HG02981 (cell line): ENCODE results near the gene PANX1.
A peak's percentile ranks its signal among the peaks of the same experiment; 100 is the strongest.

Experiments used
- ATAC-seq: cut with Tn5 transposase; IDR thresholded peaks from one replicate; pipeline ENCODE4 v1.9.1; 2021; ENCODE audit warnings: mild to moderate bottlenecking, moderate library complexity; ENCODE audit not compliant: unreplicated experiment

Gene PANX1

DNA sequence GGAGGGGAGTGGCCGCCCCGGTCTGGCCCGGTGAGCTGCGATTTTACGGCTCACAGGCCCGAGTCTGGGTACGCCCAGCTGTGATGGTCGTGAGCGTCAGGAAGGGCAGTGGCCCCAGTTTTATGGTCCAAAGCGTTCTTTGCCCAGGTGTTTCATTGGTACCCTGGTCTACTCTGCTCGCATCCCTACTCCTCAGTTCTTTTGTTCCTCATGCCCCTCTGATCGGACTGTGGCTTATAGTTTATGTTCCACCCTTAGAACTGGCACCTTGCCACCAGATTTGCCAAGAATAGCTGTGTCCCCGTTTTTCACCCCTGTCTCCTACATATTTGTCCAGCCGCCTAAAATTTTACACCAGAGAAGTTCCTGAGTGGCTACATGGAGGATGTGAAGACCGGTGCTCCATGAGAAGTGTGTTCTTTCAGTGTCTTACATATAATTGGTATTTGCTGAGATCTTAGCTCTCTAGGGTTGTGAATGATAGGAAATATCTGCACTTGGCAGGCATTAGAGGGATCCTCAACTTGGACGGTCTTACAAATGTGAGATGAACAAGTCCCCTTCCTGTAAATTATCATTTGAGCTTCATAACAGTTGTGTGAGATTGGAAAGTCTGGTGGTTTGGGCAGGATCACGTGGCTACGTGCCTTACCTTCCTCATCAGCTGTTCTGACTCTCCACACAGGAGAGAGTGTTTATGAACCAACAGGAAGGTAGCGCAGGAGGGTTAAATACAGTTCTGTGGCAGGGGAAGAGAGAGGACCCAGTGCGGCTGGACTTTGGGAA is 1.1 kb downstream of the PANX1 start:
- ATAC-seq, result no peak

DNA sequence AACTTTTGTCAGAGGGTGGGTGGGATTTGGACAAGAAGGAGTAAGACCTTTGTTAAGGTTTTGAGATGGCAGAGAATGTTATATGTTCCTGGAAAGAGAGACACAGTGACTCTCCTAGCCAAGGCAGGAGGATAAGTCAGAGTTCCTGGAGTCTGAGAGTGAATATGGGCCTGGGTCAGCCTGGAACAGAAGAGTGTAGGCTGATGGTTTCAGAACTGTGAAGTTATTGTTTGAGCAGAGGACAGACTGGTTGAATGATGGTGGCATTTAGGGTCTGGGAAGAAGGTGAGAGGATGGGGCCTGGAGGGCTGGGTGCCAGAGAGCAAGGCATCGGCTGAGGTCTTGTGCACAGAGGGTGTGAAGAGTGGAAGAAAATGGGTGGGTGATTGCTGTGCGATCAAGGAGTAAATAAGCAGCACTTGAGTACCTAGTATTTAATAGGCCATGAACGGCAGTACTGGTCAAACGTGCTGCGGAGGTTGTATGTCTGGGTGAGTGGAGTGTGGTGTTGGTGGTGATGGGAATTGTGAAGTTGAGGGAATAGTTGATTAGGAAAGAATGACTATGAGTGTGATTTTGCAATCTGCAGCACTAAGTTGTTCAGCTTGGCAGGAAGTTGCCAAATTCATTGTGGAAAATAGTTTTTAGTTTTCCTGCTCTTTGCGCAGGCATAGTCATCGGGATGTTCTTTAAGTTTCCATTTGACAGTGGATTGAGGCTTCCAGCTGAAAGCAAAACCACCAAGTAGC is 1.8 kb downstream of the PANX1 start:
- no peak for ATAC-seq

DNA sequence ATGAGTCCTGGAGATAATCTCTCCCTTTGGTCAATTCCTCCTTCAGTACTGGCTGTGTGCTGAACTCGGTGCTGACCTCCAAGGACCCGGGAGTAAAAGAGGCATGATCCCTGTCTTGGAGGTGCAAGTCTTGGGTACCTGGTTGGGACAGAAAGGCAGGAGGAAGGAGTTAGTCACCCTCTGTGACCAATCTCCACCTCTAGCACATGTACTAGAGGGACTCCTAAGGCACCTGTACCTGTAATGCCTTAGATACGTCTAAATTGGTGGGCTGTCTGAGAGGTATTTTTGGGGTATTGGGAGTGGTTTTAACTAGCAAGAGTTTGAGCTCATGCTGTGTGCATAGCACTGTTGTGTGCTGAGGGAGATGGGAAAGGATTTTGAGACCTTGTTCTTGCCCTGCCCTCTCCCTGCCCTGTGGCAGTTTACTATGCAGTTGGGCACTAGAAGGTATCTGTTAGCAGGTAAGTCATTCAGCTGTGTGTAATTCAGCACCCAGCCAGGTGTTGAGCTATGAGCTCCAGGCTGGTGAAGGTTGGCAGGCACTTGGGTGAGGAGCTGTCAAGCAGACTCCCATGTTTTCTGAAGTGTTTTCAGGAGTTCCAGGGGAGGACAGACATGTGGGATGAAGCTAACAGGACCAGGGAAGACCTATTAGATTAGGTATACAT is 2.5 kb downstream of the PANX1 start:
- ATAC-seq, result no peak

DNA sequence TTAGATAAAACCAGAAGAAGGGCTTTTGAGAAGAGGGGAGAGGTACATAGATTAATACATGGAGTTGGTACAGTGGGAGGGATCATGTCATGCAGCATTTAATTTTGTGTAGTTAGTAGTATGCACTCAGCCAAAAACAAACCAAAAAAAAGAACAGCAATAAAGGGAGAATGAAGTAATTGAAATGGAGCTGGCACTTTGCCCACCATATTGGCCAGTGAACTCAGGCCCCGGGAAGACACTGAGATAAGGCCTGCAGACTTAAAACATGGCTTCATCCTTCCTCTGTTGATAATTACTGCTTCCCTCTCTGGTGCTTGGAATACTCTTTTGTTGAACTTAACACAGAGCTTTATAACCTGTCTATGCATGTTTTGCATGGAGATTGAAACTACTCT is 3.1 kb downstream of the PANX1 start:
- no peak for ATAC-seq

DNA sequence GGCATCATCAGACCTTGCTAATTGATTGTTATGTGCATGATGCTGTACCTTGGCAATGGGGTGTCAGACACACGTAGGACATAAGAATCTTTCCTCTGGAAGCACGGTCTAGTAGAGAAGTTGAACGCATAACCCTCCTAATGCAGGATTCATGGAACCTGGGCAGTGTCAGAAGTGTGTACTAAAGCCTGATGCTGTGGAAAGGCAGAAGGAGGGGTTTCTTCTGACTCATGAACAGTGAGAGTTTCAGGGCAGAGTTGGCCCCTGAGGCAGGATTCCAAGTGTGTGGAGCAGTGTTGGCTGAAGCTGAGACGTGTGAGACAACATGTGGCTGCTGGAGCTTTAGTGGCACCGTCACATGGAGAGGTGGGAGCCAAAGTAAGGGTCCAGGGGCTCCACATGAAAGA is 3.5 kb downstream of the PANX1 start:
- ATAC-seq, result no peak

DNA sequence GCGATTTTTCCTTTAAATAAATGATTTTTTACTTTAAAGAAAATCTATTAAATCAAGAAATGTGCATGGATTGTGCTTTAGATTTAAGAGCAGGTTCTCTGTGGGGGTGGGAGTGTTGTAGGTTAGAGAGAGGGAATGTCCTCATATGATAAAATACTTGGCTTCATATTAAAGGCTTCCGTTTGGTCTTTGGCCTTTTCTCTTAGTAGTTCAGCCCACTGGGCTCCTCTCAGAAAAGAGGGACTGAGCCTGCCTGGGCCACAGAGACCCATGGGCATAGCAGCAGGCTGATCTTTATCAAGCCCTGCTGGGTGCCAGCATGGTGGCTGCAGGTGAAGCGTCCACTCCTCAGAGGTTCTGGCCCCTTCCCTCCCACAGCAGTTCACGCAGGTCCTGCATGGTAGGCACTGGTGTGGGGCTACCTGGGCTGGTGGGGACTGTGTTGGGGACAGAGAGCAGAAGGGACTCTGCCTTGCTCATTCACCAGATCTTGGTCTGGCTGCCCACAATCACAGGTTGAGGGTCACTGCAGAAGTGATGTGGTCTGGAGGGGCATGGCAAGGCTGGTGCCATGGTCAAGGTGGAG is 4.3 kb downstream of the PANX1 start:
- no peak for ATAC-seq

DNA sequence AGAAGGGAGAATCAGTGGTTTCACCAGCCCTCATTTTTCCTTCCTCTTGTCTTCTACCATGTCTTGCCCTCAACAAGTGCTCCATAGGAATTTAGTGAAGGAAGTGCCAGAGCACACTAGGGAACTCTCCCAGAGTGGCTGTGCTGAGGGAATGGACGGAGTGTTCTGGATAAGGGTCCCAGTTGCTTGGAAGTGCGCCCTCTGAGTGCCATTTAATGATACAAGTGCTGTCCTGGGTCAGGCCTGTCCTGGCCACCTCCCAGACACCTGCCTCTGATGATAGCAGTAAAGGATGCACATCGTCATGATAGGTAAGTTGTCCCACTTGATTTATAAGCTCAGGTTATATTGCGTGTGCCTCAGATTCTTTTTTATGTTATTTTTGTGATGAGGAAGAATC is 5.1 kb downstream of the PANX1 start:
- no peak for ATAC-seq

DNA sequence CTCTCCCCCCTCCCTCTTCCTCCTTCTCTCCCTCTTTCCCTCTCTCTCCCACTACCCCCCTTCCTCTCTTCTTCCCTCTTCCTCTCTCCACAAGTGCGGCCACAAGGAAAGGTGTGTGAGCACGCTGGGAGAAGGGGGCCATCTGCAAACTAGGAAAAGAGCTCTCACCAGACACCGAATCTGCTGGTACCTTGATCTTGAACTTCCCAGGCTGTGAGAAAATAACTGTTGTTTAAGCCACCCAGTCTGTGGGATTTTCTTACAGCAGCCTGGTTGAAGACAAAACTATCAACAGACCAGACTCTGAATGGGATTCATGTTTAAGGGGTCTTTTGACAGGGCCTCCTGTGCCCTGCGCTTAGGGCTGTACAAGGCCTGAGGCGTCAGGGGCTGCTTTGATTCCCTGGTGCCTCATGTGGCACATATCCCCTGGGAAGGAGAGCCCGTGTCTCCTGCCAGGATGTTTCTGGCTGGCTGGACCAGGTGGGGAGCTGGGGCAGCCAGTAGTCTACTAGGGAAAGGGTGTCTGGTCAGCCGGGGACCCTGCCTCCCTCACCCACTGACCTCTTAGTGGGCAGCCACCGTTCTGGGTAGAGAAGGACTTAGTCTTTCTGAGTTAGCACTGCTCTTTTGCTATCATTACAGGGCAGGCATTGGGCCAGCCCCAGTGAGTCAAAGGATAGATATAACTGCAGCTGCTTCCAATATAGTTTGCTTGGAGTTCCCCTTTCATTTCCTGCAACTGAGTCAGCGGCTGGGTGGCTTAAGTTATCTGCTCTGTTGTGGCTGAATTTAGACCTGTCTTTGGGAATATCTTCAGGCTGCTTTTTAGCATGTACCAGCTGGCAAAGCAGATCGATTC is 6.2 kb downstream of the PANX1 start:
- ATAC-seq, result peak; percentile 39

DNA sequence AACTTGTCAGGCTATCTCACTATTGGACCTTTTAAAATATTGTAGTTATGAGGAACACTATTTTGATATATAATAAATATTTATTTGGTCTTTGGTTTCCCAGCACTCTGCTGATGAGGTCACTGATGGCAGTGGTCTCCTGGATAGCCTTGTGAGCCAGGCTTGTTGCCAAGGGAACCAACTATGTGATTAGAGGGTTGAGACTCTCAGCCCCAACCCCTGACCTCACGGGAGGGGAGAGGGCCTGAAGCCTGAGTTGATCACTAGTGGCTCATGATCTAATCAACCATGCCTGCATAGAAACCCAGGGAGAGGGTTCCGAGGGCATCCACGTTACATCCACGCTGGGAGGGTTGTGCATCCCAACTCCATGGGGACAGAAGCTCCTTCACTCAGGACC is 10.8 kb downstream of the PANX1 start:
- ATAC-seq, result no peak

DNA sequence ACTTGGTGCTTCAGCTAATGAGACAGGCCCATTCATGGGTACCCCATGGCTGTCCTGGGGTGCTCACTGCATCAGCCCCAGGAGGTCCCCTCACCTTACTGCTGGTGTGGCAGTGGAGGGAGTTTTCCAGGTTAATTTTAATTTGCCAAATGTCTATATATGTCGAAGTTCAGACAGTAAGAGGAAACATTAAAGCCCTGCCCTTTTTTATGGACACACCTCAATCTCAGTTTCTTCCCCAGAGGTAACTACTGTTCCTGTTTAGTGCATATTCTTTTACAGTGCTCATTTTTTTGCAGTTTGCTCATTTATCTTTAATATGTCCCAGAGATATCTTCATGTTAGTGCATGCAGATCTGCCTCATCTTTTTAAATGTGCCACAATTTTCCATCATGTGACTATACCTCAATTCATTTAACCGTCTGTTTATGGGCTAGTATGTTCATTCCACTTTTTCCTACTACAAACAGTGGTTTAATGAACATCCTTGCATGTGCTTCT is 11.6 kb downstream of the PANX1 start:
- no peak for ATAC-seq

DNA sequence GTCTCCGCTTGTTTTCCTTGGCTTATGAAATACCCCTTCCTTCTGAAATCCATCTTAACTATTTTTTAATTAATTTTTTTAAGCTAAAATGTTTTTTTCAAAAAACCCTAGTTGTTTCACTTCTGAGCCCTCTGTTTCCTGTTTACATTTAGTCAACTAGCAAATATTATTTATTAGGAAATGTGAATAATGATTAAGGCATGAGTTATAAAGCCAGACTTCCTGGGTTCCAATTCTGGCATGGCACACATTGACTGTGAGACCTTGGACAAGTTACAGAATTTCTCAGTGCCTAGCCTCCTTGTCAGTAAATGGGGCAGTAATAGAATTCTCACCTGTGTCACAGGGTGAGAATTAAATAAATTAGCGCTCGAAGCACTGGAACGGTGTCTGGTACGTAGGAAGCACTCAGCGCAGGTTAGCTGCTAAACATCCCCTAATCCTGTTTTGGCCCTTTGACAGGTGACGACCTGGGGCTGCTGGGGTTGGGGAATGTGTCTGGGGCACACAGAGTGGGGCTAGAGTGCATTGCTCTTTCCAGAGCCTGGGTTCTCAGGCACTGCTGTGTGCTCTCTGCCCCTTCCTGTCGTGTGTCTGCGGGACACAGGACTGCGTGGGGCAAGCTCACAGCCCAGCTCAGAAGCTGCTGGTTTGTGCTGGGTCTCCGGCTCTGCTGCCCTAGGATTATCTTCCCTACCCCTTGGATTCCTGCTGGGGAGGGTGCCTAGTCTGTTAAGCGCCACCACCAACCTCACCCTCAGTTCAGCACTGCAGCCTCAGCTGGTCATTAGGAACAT is 13.1 kb downstream of the PANX1 start:
- ATAC-seq, result no peak

DNA sequence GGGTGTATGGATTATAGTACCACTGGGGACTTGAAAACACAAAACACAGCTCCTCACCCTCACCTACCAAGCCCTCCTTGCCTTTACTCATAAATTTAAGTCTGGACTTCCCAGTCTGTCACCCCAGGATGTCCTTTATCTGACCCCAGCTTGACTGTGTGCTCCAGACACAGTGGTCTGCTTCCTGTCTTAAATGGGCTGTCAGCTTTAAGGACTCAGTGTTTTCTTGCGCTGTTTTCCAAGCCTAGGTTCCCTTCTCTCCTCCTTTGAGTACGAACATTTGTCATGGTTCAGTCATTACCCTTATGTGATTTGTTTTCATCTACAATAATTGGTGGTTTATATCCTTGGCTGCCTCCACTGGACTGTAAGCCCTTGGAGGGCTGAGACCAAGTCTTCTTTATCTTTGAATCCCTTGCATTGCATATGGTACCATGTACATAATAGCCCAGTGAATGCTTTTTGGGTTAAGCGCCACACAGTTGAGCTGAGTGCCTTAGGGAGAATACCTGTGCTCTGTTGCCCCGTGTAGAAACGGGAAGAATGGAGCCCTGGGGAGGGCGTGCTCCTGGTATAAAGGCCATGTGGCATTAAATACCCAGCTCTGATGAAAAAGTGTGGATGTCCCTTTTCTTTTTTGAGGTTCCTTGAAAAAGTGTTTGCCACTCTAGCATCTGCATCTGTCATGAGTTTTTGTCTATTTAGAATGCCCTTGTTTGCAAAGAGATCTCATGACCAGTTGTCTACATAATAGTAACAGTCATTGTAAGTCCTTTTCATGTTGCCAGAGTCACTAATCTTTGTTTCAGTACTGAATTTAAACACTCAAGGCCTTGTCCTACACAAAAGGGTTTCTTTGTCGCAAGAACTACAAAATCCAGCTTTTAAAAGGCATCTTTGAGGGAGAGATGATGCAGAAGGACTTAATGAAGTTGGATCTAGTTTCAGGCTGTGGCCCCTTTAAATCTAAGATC is 14.0 kb downstream of the PANX1 start:
- no peak for ATAC-seq

DNA sequence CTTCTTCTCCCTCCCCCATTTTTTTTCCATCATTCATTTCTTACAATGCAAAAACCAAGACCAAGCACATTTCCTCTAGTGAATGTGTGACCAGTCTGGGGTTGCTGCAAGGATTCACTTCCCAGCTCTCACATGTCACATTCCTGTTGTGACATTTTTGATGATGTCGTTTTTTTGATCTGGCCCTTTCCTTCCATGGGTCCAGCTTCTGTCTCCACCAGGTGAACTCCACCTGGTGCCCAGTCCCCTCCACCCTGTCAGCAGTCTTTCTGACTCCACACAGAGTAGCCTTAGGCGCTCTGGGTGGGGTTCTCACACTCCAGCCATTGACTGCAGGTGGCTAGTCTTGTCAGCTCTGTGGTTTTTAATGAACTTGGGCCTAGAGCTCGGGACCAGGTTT is 15.6 kb downstream of the PANX1 start:
- ATAC-seq, result no peak

DNA sequence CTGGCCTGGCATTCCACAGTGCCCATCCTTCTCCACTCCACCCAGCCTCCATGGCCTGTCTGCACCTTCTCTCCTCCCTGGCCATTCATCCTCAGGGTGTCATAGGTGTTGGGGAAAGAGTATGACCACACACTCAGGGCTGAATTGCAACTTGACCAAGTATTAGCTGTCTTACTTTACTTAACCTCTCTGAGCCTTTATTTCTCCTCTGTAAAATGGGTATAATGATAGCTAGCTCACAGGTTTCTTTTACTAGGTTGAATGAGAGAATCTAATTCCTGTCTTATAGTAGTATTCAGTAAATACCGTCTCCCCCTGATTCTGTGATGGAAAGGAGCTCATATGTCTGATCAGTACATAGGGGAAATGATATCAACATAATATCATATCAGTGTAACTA is 16.0 kb downstream of the PANX1 start:
- no peak for ATAC-seq

DNA sequence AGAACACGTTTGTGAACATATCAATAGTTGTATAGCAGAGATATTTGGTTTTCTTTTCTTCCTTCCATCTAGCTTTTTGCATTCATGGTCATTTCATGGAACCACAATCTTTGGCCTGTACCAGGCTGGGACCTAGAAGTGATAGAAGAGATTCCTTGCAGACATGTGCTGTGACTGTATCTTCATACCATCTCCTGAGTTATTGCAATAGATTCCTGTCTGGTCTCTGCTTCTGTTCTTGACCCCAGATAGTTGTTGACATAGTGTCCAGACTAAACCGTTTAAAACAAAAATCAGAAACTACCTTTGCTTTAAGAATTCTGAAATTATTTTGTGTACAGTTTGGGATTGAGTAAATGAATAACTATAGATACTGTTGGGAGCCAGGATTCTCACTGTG is 16.8 kb downstream of the PANX1 start:
- no peak for ATAC-seq

DNA sequence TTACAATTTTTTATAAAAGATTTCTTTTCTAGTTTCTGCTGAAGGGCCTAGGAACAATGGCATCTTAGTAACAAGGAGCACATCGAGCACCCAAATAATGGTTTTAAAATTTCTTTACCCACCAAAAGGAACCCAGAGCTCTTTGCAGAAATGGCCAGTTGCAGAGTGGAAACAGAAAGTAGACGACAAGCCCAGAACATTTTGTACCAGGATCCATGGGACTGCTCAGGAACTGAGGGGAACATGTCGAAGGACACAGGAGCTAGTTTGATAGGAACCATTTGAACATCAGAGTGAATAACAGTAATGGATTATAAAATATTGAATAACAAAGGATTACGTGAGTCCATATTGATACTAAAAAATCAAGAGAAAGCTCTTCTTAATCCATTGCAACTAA is 17.3 kb downstream of the PANX1 start:
- ATAC-seq, result no peak

DNA sequence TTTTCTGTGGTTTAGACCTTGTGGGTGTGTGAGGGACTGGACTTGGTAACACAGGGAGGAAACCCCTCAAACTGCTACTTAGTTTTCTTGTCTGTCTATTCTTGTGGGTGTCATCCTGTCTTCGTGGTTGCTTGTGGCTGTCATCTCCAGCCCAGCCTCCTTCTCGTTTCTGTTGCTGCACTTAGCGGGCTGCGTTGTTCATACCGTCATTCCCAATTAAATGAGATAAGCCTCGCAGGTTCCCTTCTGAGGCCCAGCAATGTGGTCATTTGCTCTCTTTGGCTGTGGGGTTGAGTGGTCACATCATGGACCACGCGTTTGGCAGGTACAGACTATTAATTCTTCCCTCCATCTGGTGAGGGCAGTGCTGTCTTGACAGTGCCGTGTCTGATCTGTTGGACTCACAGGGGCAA is 18.8 kb downstream of the PANX1 start:
- no peak for ATAC-seq

DNA sequence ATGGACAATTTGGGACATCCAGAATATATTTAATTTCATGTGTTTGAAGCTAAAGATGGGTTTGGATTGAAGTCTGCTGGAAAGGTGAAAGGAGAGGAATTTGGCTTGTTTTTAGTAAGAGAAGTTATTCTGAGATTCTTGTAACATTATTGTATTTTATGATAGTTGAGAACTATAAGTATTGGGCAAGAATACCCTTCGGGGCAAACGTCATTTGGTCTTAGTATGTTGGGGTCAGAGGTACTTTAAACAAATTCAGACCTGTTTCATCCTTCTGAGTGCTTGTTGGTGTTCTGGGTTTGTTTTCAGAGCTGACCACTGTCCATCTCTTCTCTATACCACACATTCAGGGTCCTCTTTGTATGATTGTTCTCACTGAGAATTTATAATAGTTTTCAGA is 19.5 kb downstream of the PANX1 start:
- no peak for ATAC-seq
